Fibroblast of skin of left biceps (primary cell): ENCODE measurements around the gene TSHZ2.

Experiments
- DNase-seq, 2 experiments: peaks; one replicate each; pipeline ENCODE4 v3.0.0-alpha.2; 2013; ENCODE audit warnings: low read depth in 2 of 2

The TSHZ2 gene

GRCh38 chr20:53539516-53539915 lies 567.4 kb downstream of the TSHZ2 start:
- no peak for DNase-seq
